Ishikawa (cell line): Measurements from ENCODE around the gene TSPAN5.

Experiments
- CEBPB ChIP-seq: IDR thresholded peaks from 2 replicates; pipeline ENCODE4 v1.6.1; 2012
- CREB1 ChIP-seq: IDR thresholded peaks from 2 replicates; pipeline ENCODE4 v1.6.1; 2012; ENCODE audit warnings: low read depth
- EGR1 ChIP-seq: IDR thresholded peaks from 2 replicates; pipeline ENCODE4 v1.6.1; 2012
- EP300 ChIP-seq: IDR thresholded peaks from 2 replicates; pipeline ENCODE4 v1.6.1; 2012; ENCODE audit warnings: borderline replicate concordance
- FOXM1 ChIP-seq: IDR thresholded peaks from 2 replicates; pipeline ENCODE4 v1.6.1; 2012; ENCODE audit warnings: low read depth, borderline replicate concordance
- MAX ChIP-seq: IDR thresholded peaks from 2 replicates; pipeline ENCODE4 v1.6.1; 2012
- NFIC ChIP-seq: IDR thresholded peaks from 2 replicates; pipeline ENCODE4 v1.6.1; 2012
- RAD21 ChIP-seq: IDR thresholded peaks from 2 replicates; pipeline ENCODE4 v1.6.1; 2012; ENCODE audit warnings: low read depth
- REST ChIP-seq: IDR thresholded peaks from 2 replicates; pipeline ENCODE4 v1.6.1; 2012; ENCODE audit warnings: low read depth, mild to moderate bottlenecking
- TAF1 ChIP-seq: IDR thresholded peaks from 2 replicates; pipeline ENCODE4 v1.6.1; 2012; ENCODE audit warnings: low read depth, mild to moderate bottlenecking
- TCF12 ChIP-seq: IDR thresholded peaks from 2 replicates; pipeline ENCODE4 v1.6.1; 2012; ENCODE audit warnings: low read depth
- TEAD4 ChIP-seq: IDR thresholded peaks from 2 replicates; pipeline ENCODE4 v1.6.1; 2012
- USF1 ChIP-seq: IDR thresholded peaks from 2 replicates; pipeline ENCODE4 v1.6.1; 2012
- YY1 ChIP-seq: IDR thresholded peaks from 2 replicates; pipeline ENCODE4 v1.6.1; 2012; ENCODE audit warnings: low read depth
- ZBTB7A ChIP-seq: IDR thresholded peaks from 2 replicates; pipeline ENCODE4 v1.6.1; 2012; ENCODE audit warnings: low read depth

The TSPAN5 gene

GRCh38 chr4:98482503-98482846 lies 175.9 kb downstream of the TSPAN5 start:
- no peak for TF ChIP-seq EP300
- TF ChIP-seq TAF1, result no peak
- TF ChIP-seq MAX, result no peak
- TF ChIP-seq TCF12, result no peak
- no peak for TF ChIP-seq EGR1
- TF ChIP-seq FOXM1, result no peak
- no peak for TF ChIP-seq CEBPB
- TF ChIP-seq REST, result no peak
- TF ChIP-seq RAD21, result no peak
- no peak for TF ChIP-seq USF1
- no peak for TF ChIP-seq TEAD4
- TF ChIP-seq NFIC, result no peak
- TF ChIP-seq CREB1, result no peak
- no peak for TF ChIP-seq YY1
- no peak for TF ChIP-seq ZBTB7A

- TF ChIP-seq EP300, result no peak
- TF ChIP-seq USF1, result no peak
- TF ChIP-seq RAD21, result no peak
- no peak for TF ChIP-seq TCF12
- TF ChIP-seq FOXM1, result no peak
- TF ChIP-seq NFIC, result no peak
- TF ChIP-seq TEAD4, result no peak
- no peak for TF ChIP-seq ZBTB7A
- TF ChIP-seq TAF1, result no peak
- TF ChIP-seq EGR1, result no peak
- TF ChIP-seq REST, result no peak
- TF ChIP-seq MAX, result no peak
- no peak for TF ChIP-seq CREB1
- no peak for TF ChIP-seq YY1
- no peak for TF ChIP-seq CEBPB
Observed at GRCh38 chr4:98481167-98481566, 177.2 kb downstream of the TSPAN5 start.

GRCh38 chr4:98480535-98480934 lies 177.9 kb downstream of the TSPAN5 start:
- no peak for TF ChIP-seq EP300
- TF ChIP-seq CREB1, result no peak
- TF ChIP-seq NFIC, result no peak
- no peak for TF ChIP-seq TEAD4
- TF ChIP-seq RAD21, result no peak
- TF ChIP-seq REST, result no peak
- no peak for TF ChIP-seq FOXM1
- TF ChIP-seq USF1, result no peak

GRCh38 chr4:98479590-98479989 lies 178.8 kb downstream of the TSPAN5 start:
- TF ChIP-seq FOXM1, result 0 out of 2 replicates have a peak, but pooled peaks have one; percentile 9
- peak; percentile 48; the same call in 1 of the 2 replicates for TF ChIP-seq TCF12
- peak; percentile 41; the same call in 1 of the 2 replicates for TF ChIP-seq EP300
